Measurements from ENCODE around the gene TGFBRAP1. TPM values are rescaled to one million over a fixed set of nuclear protein-coding genes. Genes with fewer than 3 reads are reported as not detected.

Gene TGFBRAP1, protein sequence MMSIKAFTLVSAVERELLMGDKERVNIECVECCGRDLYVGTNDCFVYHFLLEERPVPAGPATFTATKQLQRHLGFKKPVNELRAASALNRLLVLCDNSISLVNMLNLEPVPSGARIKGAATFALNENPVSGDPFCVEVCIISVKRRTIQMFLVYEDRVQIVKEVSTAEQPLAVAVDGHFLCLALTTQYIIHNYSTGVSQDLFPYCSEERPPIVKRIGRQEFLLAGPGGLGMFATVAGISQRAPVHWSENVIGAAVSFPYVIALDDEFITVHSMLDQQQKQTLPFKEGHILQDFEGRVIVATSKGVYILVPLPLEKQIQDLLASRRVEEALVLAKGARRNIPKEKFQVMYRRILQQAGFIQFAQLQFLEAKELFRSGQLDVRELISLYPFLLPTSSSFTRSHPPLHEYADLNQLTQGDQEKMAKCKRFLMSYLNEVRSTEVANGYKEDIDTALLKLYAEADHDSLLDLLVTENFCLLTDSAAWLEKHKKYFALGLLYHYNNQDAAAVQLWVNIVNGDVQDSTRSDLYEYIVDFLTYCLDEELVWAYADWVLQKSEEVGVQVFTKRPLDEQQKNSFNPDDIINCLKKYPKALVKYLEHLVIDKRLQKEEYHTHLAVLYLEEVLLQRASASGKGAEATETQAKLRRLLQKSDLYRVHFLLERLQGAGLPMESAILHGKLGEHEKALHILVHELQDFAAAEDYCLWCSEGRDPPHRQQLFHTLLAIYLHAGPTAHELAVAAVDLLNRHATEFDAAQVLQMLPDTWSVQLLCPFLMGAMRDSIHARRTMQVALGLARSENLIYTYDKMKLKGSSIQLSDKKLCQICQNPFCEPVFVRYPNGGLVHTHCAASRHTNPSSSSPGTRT
- 10 to 100 TPM in 1 of 6 donors, 1 to 10 TPM in 5; 7.2 to 11.5 (median 9.3) TPM for total RNA-seq
- 1 to 10 TPM; 3.6 to 6.7 TPM for polyA plus RNA-seq

DNA sequence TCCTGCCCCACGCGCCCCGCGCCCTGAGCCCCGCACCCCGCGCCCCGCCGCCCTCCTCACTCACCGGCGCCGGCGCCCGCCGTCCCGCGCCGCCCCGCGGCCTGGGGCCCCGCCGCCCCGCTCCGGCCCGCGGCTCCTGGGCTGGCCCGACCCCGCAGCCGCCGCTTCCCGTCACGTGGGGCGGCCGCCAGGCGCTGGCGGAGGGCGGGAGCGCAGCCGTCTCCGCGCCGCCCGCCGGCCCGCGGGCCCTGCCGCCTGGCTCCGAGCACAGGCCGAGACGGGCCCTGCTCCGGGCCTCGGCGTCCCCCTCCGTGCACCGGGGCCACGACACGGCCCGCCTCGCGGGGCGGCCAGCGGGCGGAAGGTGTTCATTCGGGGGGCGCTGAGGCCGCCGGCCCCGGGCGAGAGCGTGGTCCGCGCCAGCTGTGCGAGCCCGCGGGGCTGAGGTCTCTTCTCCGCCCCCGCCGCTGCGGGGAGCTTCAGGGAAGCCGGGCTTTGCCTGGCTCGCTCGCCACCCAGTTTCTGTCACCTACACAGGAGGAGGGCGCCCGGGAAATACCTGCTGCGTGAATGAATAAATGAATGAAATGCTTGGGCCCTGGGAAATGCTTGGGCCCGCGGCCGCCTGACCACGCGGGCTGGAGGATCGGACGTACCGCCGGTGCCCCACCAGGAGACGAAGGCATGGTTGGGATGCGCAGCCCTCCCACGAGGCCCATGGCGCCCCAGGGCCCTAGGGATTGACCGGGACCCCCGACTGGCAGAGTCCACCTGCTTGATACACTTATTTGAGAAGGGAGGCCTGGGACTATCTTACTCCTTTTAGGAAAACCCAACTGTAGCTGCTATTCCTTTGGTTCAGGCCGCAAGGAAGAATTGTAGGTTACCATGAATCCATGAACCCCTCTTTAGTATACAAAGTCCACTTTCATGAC is at the start of gene TGFBRAP1:
TSS of gene TGFBRAP1 (minus strand) at position 175 of the 935 bp plus-strand sequence. CDS start 21,434 bp downstream, outside the sequence.
- H3K4me1 ChIP-seq: peaks cover 0 to 26% (median 0%) of the 10 kb centered on the region in 3 donors
- ATAC-seq (peak; percentile 86 to 96 (median 86)), FAIRE-seq (no peak), DNase-seq (peak; percentile 33 to 84 (median 64))
- no peaks in the 10 kb centered on the region for H3K36me3 ChIP-seq
- H3K4me3 ChIP-seq: peak within 1 kb of the TSS; percentile 51 to 67 (median 60)
- H3K27me3 ChIP-seq: no peaks in the 10 kb centered on the region
- H3K9me3 ChIP-seq: no peaks in the 10 kb centered on the region
- intact Hi-C loops (cut with DNase I): no loop called here
- no peak for TF ChIP-seq CTCF (IDR thresholded peaks at IDR 0.05)
- peak within 1 kb of the TSS; percentile 77 to 85 (median 84) for H3K27ac ChIP-seq
- 2 to 5% methylated on average over 49 to 101 of the region's 101 CpGs for WGBS, 2 donors

DNA sequence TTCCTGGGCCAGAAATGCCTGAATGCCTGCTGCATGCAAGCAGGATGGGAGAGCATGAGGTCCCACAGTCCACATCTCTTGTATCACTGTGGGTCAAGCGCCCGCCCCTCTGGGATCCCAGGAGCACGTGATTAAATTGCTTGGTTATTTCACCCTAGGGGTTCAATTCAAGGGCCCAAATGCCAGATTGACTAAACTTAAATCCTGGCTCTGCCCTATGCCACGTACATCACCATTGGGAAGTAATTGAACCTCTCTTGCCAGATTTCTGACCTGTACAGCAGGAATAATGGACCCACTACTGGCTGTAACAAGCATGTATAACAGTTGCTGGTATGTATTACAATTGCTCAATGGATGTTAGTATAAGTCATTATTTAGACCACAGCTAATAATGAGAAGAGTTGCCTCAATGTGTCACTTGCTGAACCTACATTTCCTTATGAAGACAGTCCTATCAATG is 49.4 kb upstream of the TGFBRAP1 start:
- Histone ChIP-seq H3K9me3 (no peaks in the 10 kb centered on the region), H3K27me3 (no peaks in the 10 kb centered on the region), H3K4me3 (no peak overlapping the region), H3K4me1 (no peaks in the 10 kb centered on the region), H3K36me3 (no peaks in the 10 kb centered on the region), H3K27ac (no peak overlapping the region)
- 72 to 75% methylated on average over 4 of the region's 4 CpGs for WGBS, 2 donors
- DNase-seq (no peak), FAIRE-seq (no peak), ATAC-seq (no peak)
- TF ChIP-seq CTCF (IDR thresholded peaks at IDR 0.05): no peak
- intact Hi-C loops (cut with DNase I): no loop called here

GRCh38 chr2:105378276-105378840 is 48.8 kb upstream of the TGFBRAP1 start:
- FAIRE-seq: no peak
- H3K36me3 ChIP-seq: no peaks in the 10 kb centered on the region
- H3K9me3 ChIP-seq: no peaks in the 10 kb centered on the region
- no peak overlapping the region for H3K4me3 ChIP-seq
- WGBS, 2 donors: 66 to 74% methylated on average over 12 of the region's 12 CpGs
- ATAC-seq: no peak
- H3K4me1 ChIP-seq: no peaks in the 10 kb centered on the region
- intact Hi-C loops (cut with DNase I): no loop called here
- no peak for TF ChIP-seq CTCF (IDR thresholded peaks at IDR 0.05)
- H3K27ac ChIP-seq: no peak overlapping the region
- H3K27me3 ChIP-seq: no peaks in the 10 kb centered on the region
- no peak for DNase-seq

DNA sequence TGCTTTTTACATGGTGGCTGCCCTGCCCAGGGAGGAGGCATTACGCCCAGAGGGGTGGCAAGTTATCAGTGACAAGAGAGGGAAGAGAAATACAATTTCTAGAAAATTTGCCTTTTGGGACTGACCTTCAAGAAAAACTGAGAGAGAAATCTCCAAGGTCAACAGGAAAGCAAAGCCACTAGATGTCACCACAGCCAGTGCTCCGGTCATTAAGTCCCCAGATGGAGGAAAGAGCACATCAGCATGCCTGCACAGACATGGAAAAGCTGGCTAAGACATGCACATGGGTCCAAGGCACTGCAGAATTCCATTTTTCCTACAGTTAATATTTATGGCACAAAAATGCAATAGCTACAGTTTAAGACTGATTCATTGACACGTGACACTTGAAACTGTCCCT is 48.3 kb upstream of the TGFBRAP1 start:
- no peak for TF ChIP-seq CTCF (IDR thresholded peaks at IDR 0.05)
- DNase-seq (no peak), FAIRE-seq (no peak), ATAC-seq (no peak)
- Histone ChIP-seq H3K4me1 (no peaks in the 10 kb centered on the region), H3K9me3 (no peaks in the 10 kb centered on the region), H3K27ac (no peak overlapping the region), H3K27me3 (no peaks in the 10 kb centered on the region), H3K36me3 (no peaks in the 10 kb centered on the region), H3K4me3 (no peak overlapping the region)
- WGBS, 2 donors: 74 to 75% methylated on average over 3 of the region's 3 CpGs
- intact Hi-C loops (cut with DNase I): no loop called here

Data from pancreas (tissue), 10 donors.